ENCODE measurements around the gene PHC1. TPM values are rescaled to one million over a fixed set of nuclear protein-coding genes. Genes with fewer than 3 reads are reported as not detected.

PHC1 gene
- total RNA-seq, 1 experiment from 2014 or later = 568 TPM

GRCh38 chr12:8917031-8917430 lies 2.7 kb downstream of the PHC1 start:
- H3K27me3 ChIP-seq (ENCODE audit: insufficient read depth, low read length) = no peaks in the 10 kb centered on the region
- no peak overlapping the region for H4K8ac ChIP-seq (replicated peaks; ENCODE audit: insufficient read length, low read depth, low read length)
- Mint-ChIP-seq H3K4me3 (no peak overlapping the region), H3K27ac (no peak overlapping the region), H3K36me3 (ENCODE audit: insufficient read depth in 1 of 3, low read depth in 3 of 3) (peaks cover 28 to 37% (median 33%) of the 10 kb centered on the region in 3 experiments; a peak in 6 of 7 replicates), H3K9me3 (peaks cover 0 to 3% of the 10 kb centered on the region in 2 experiments; a peak in 1 of 5 replicates), H3K4me1 (peaks cover 27 to 38% of the 10 kb centered on the region in 2 experiments), H3K27me3 (ENCODE audit: low read depth) (no peaks in the 10 kb centered on the region)
- TF ChIP-seq, protein P1, sequence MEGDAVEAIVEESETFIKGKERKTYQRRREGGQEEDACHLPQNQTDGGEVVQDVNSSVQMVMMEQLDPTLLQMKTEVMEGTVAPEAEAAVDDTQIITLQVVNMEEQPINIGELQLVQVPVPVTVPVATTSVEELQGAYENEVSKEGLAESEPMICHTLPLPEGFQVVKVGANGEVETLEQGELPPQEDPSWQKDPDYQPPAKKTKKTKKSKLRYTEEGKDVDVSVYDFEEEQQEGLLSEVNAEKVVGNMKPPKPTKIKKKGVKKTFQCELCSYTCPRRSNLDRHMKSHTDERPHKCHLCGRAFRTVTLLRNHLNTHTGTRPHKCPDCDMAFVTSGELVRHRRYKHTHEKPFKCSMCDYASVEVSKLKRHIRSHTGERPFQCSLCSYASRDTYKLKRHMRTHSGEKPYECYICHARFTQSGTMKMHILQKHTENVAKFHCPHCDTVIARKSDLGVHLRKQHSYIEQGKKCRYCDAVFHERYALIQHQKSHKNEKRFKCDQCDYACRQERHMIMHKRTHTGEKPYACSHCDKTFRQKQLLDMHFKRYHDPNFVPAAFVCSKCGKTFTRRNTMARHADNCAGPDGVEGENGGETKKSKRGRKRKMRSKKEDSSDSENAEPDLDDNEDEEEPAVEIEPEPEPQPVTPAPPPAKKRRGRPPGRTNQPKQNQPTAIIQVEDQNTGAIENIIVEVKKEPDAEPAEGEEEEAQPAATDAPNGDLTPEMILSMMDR (conservative IDR thresholded peaks at IDR 0.05) = no peak
- H3K14ac ChIP-seq (ENCODE audit: insufficient read depth, low read length) = no peak overlapping the region
- peak overlapping the region; percentile 91 for H3K4me2 ChIP-seq (ENCODE audit: insufficient read depth, insufficient read length, low read length)
- H3K9ac ChIP-seq (ENCODE audit: extremely low read depth, insufficient read length, low read length) = peak overlapping the region; percentile 96
- no peak overlapping the region for H2BK12ac ChIP-seq (ENCODE audit: insufficient read length, low read depth, low read length)
- H2BK5ac ChIP-seq (ENCODE audit: insufficient read length, low read length) = no peak overlapping the region
- no peak overlapping the region for H2BK15ac ChIP-seq (ENCODE audit: low read depth, low read length)
- no peaks in the 10 kb centered on the region for H3K9me3 ChIP-seq (ENCODE audit: control insufficient read depth, low read depth, low read length)
- peaks cover 5% of the 10 kb centered on the region for H3K23me2 ChIP-seq (ENCODE audit: insufficient read length, low read depth, low read length, poor library complexity, severe bottlenecking)
- H3K4ac ChIP-seq (ENCODE audit: low read depth, low read length) = no peak overlapping the region
- H4K20me1 ChIP-seq (ENCODE audit: control insufficient read depth, insufficient read depth, insufficient read length) = no peaks in the 10 kb centered on the region
- peaks cover 4% of the 10 kb centered on the region for H3K79me1 ChIP-seq (ENCODE audit: insufficient read depth, low read depth, low read length, poor library complexity, severe bottlenecking)
- H3T11ph ChIP-seq (ENCODE audit: low read length) = no peak overlapping the region
- no peak overlapping the region for H4K5ac ChIP-seq (ENCODE audit: insufficient read length, low read depth, low read length)
- no peak overlapping the region for H2AFZ ChIP-seq (ENCODE audit: low read length)
- H4K91ac ChIP-seq (ENCODE audit: insufficient read length, low read depth, low read length) = no peak overlapping the region
- H3K4me1 ChIP-seq (ENCODE audit: insufficient read depth, low read length) = peaks cover 2% of the 10 kb centered on the region; the same call in 1 of the 2 replicates
- WGBS (ENCODE audit: extremely low coverage, insufficient read length, low lambda C conversion rate) = no CpG with 5 or more reads among the region's 3 CpGs
- no peak overlapping the region for H2BK20ac ChIP-seq (ENCODE audit: low read depth, low read length, poor library complexity, severe bottlenecking)
- no peak overlapping the region for H2AK5ac ChIP-seq (ENCODE audit: insufficient read length, low read length)
- DNase-seq = no peak
- H3K18ac ChIP-seq (ENCODE audit: insufficient read length, low read depth, low read length) = no peak overlapping the region
- no peak overlapping the region for H3K56ac ChIP-seq (ENCODE audit: insufficient read length, low read depth, low read length)
- H3K27ac ChIP-seq (ENCODE audit: insufficient read length, low read depth, low read length) = no peak overlapping the region
- peaks cover 51% of the 10 kb centered on the region for H3K79me2 ChIP-seq (ENCODE audit: insufficient read depth, low read length)
- H2BK120ac ChIP-seq (ENCODE audit: low read depth, low read length, poor library complexity, severe bottlenecking) = no peak overlapping the region
- no peak overlapping the region for H3K23ac ChIP-seq (ENCODE audit: insufficient read length, low read depth, low read length)

All from H9 (cell line).